ENCODE measurements around the gene HAPLN1. TPM values are rescaled to one million over a fixed set of nuclear protein-coding genes. Genes with fewer than 3 reads are reported as not detected.

The HAPLN1 gene
- total RNA-seq, 2 experiments from 2014 or later: not detected

DNA sequence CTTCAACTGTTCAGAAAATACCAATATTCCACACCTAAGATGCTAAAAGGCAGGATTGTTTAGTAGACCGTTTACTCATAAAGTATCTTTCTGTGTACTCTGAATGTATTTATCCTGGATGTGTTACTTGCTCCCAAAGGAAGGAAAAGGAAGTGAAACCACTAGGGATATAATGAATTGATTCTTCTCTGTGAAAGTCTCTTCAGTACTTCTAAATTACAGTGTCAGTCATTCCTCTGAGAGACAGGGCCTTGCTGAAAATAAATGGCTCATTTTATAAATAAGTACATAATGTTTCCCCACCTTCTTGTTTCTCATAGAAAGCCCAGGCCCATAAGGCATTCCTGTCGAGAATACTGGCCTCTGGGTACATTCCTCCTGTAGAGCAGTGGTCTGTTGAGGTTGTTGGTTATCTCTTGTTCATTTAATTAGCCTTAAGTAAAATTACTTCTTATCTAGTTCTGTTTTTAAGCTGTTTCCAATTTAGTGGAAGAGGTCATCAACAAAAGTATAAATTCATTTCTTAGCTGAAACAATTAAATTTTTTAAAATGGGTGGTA, 1.6 kb downstream of the HAPLN1 start:
- Mint-ChIP-seq H3K4me3 (no peak overlapping the region), H3K27ac (no peak overlapping the region), H3K36me3 (ENCODE audit: low read depth) (no peaks in the 10 kb centered on the region), H3K9me3 (no peaks in the 10 kb centered on the region), H3K4me1 (ENCODE audit: low read depth) (peaks cover 7% of the 10 kb centered on the region), H3K27me3 (peaks cover 40% of the 10 kb centered on the region)
- ChIA-PET CTCF (interaction anchor here (1.3 to 1.6 kb wide), 2 partner anchors 8 to 27 kb away, joined by 3 to 4 read pairs; no protein-coding TSS in a partner anchor), POLR2A (no interaction called here)
- intact Hi-C loops (cut with micrococcal nuclease): no loop called here
- ATAC-seq (no peak), DNase-seq (no peak)
- TF ChIP-seq, protein P1, sequence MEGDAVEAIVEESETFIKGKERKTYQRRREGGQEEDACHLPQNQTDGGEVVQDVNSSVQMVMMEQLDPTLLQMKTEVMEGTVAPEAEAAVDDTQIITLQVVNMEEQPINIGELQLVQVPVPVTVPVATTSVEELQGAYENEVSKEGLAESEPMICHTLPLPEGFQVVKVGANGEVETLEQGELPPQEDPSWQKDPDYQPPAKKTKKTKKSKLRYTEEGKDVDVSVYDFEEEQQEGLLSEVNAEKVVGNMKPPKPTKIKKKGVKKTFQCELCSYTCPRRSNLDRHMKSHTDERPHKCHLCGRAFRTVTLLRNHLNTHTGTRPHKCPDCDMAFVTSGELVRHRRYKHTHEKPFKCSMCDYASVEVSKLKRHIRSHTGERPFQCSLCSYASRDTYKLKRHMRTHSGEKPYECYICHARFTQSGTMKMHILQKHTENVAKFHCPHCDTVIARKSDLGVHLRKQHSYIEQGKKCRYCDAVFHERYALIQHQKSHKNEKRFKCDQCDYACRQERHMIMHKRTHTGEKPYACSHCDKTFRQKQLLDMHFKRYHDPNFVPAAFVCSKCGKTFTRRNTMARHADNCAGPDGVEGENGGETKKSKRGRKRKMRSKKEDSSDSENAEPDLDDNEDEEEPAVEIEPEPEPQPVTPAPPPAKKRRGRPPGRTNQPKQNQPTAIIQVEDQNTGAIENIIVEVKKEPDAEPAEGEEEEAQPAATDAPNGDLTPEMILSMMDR (IDR thresholded peaks at IDR 0.05): no peak

DNA sequence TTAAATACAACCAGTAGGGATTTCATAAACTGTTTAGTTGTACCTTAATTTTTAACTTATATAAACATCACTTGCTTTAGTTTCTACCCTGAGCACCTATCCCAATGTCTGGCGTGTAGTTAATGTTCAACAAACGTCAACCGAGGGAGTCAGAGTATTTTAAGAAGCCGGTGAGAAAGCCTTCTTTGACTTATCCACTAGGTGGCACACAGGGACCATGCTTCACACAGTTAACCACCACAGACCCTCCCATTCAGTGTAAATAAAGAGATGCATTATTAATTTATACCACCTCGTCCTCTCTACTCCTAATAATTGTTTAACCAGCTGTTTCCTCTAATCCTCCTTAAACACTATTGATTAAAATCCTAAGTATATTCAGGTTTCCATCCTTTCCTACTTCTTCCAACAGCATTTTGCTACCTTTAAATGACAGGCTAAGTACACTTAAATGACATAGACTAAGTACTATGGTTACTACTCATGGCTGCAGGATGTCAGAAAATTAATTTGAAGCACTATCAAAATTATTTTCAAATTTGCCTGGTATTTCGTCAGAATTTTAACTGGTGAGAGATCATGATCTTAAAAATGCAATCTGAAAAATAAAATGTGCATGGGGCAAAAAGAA, 2.3 kb downstream of the HAPLN1 start:
- Mint-ChIP-seq H3K4me3 (no peak overlapping the region), H3K27ac (no peak overlapping the region), H3K27me3 (peaks cover 39% of the 10 kb centered on the region), H3K36me3 (ENCODE audit: low read depth) (no peaks in the 10 kb centered on the region), H3K4me1 (ENCODE audit: low read depth) (peaks cover 7% of the 10 kb centered on the region), H3K9me3 (no peaks in the 10 kb centered on the region)
- TF ChIP-seq, protein P1 (IDR thresholded peaks at IDR 0.05): peak; percentile 75
- intact Hi-C loops (cut with micrococcal nuclease): no loop called here
- ChIA-PET CTCF (interaction anchor here (0.9 to 1.6 kb wide), 4 partner anchors 8 to 209 kb away, joined by 3 to 6 read pairs (median 4); no protein-coding TSS in a partner anchor), POLR2A (no interaction called here)
- DNase-seq (peak; percentile 36), ATAC-seq (peak; percentile 70)

DNA sequence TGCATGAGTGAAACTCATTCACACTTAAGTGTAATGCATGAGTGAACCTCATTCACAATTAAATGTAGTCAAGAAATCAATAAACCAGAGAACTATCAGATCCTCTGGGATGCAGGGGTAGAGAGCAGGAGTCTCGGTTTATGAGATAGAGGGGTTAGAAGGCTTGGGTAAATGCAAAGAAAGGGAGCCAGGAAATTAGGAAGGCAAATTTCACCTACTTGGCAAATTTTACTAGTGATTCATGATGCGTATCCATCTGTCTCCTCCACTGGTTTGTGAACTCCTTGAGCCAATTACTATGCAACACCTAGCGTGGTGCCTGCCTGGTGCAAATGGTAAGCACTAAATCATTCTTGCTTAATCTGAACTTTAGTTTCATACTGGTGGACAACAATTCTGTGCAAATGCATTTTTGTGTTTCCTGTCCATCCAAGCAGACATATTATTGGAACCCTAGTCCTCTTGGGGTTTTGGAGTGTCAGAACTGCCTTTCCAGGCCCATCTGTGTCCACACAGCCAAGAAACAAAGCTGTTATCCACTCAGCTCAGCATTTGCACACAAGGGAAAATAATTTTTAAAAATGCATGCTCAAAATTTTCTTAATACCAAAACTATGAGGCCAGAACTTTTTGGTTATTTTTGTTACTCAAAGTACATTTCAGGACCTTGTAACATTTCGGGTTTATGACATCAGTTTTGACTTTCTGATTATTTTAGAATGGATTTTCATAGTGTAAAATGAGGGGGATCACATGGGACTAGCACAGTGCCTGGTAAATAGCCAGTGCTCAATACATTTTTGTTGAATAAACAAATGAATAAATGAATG, 5.2 kb downstream of the HAPLN1 start:
- ATAC-seq (no peak), DNase-seq (no peak)
- Mint-ChIP-seq H3K27me3 (peaks cover 17% of the 10 kb centered on the region), H3K4me1 (ENCODE audit: low read depth) (no peaks in the 10 kb centered on the region), H3K4me3 (no peak overlapping the region), H3K9me3 (no peaks in the 10 kb centered on the region), H3K36me3 (ENCODE audit: low read depth) (no peaks in the 10 kb centered on the region), H3K27ac (no peak overlapping the region)
- ChIA-PET CTCF (no interaction called here), POLR2A (no interaction called here)
- intact Hi-C loops (cut with micrococcal nuclease): no loop called here
- TF ChIP-seq, protein P1 (IDR thresholded peaks at IDR 0.05): no peak

DNA sequence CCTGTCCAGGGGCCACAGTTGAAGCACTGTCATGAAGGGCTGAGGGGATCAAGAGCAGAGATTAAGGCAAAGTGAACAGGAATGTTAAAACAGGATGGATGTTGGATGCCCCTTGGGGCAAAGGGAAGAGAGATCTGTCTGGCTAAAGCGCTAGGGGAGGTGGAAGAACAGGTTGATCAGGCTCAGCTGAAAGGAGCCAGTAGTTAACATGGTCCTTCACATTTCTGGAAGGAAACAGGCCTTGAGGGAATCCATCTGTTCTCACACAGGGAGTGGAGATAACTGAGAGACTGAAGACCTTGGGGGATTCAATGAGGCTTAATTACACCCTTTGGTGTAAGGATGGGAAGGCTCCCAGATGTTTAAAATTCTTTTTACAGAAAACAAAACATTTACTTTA, 5.8 kb downstream of the HAPLN1 start:
- H3K27me3 Mint-ChIP-seq: peaks cover 13% of the 10 kb centered on the region
- ChIA-PET POLR2A (no interaction called here), CTCF (no interaction called here)
- intact Hi-C loops (cut with micrococcal nuclease): no loop called here
- TF ChIP-seq, protein P1 (IDR thresholded peaks at IDR 0.05): no peak
- H3K27ac Mint-ChIP-seq: no peak overlapping the region
- H3K9me3 Mint-ChIP-seq: no peaks in the 10 kb centered on the region
- DNase-seq (no peak), ATAC-seq (no peak)
- no peak overlapping the region for H3K4me3 Mint-ChIP-seq
- no peaks in the 10 kb centered on the region for H3K36me3 Mint-ChIP-seq (ENCODE audit: low read depth)
- H3K4me1 Mint-ChIP-seq (ENCODE audit: low read depth): no peaks in the 10 kb centered on the region

Data from activated CD8-positive, alpha-beta T cell treated with anti-CD3 and anti-CD28 coated beads for 36 hours (primary cell).